ENCODE measurements around the gene RRP36.
"Not testable (repeated sequence)": the region's sequence is repeated elsewhere in the genome, so short reads cannot be mapped to it uniquely, and the experiment has no call there.

Gene RRP36

DNA sequence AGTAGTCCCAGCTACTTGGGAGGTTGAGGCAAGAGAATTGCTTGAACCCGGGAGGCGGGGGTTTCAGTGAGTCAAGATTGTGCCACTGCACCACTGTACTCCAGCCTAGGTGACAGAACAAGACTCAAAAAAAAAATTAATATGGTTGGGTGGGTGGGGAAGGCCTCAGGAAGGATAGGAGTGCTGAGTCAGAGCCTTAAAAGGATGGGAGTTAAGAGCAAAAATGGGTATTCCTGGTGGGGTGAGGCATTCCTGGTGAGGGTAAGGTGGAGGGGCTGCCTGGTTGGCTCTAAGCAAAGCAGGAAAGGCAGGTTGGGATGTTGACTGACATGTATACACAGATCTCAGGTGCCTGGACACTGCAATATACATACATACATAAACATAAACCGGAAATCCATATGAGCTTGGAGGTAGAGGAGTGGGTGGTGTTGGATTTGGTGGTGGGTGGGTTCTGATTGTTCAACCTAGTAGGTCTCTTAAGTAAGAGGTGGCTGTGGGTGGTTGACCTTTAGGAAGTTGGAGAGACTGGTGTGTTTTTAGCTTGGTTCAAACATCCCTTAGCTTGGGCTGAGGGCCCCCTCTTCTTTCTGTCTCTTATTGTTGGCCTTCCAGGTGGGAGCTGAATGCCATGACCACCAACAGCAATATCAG lies 1.2 kb upstream of the RRP36 start:
- H3K27ac Mint-ChIP-seq, result peak overlapping the region; percentile 84
- no peaks in the 10 kb centered on the region for H3K27me3 Mint-ChIP-seq
- peaks cover 7% of the 10 kb centered on the region for H3K36me3 Mint-ChIP-seq
- H3K4me1 Mint-ChIP-seq, result peaks cover 64% of the 10 kb centered on the region
- H3K9me3 Mint-ChIP-seq, result no peaks in the 10 kb centered on the region
- peak overlapping the region; percentile 26 for H3K4me3 Mint-ChIP-seq

DNA sequence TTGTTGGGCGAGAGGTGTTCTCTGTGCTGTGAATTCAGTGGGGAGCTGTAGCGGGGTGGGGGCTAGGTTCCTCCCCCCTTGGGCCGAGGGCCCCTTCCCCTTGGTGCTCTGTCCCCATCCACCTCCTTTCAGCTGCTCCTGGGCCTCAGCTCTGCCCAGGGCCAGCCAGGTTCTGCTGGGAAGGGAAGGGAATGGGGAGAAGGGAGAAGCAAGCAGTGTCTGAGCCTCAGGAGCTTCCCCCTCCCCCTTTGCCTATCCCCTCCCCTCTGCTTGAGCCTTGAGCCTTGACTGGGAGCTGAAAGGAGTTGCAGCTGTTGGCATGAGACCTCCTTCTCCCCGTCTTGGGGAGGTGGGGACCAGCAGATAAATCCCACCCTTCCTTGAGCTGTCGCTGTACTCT lies 576 bp upstream of the RRP36 start:
- H3K36me3 Mint-ChIP-seq, result peaks cover 7% of the 10 kb centered on the region
- no peaks in the 10 kb centered on the region for H3K9me3 Mint-ChIP-seq
- H3K27me3 Mint-ChIP-seq, result no peaks in the 10 kb centered on the region
- H3K27ac Mint-ChIP-seq, result peak overlapping the region; percentile 59
- H3K4me1 Mint-ChIP-seq, result peaks cover 60% of the 10 kb centered on the region
- H3K4me3 Mint-ChIP-seq, result peak overlapping the region; percentile 97

DNA sequence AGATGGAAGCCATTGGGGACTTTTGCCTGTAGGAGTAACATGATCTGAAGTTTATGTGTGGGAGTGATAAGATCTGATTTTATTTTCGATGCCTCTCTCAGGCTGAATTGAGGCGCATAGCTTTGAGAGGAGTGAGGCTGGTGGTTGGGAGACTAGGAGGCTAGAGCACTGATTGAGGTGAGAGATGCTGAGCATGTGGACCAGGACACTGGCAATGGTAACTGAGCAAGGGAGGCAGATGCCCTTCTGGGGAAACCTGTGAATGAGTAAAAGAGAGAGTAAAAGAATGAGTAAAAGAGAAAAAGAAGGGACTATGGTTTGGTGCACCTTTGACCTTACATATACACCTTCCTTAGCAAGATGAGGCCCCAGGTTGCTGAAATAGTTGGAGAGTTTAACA lies 3.0 kb downstream of the RRP36 start:
- H3K27ac Mint-ChIP-seq, result peak overlapping the region; percentile 63
- H3K4me3 Mint-ChIP-seq, result peak overlapping the region; percentile 47
- no peaks in the 10 kb centered on the region for H3K27me3 Mint-ChIP-seq
- peaks cover 28% of the 10 kb centered on the region for H3K4me1 Mint-ChIP-seq
- H3K36me3 Mint-ChIP-seq, result peaks cover 11% of the 10 kb centered on the region
- H3K9me3 Mint-ChIP-seq, result no peaks in the 10 kb centered on the region

DNA sequence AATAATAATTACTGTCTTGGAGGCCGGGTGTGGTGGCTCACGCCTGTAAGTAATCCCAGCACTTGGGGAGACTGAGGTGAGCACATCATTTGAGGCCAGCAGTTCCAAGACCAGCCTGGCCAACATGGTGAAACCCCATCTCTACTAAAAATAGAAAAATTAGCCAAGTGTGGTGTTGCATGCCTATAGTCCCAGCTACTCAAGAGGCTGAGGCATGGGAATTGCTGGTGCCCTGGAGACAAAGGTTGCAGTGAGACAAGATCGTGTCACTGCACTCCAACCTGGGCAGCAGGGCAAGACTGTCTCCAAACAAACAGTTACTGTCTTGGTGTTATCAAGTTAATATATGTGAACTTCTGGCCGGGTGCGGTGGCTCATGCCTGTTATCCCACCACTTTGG lies 4.9 kb downstream of the RRP36 start:
- Mint-ChIP-seq H3K4me3 (no peak overlapping the region), H3K9me3 (no peaks in the 10 kb centered on the region), H3K27me3 (no peaks in the 10 kb centered on the region), H3K36me3 (peaks cover 14% of the 10 kb centered on the region), H3K4me1 (peaks cover 11% of the 10 kb centered on the region), H3K27ac (no peak overlapping the region)

DNA sequence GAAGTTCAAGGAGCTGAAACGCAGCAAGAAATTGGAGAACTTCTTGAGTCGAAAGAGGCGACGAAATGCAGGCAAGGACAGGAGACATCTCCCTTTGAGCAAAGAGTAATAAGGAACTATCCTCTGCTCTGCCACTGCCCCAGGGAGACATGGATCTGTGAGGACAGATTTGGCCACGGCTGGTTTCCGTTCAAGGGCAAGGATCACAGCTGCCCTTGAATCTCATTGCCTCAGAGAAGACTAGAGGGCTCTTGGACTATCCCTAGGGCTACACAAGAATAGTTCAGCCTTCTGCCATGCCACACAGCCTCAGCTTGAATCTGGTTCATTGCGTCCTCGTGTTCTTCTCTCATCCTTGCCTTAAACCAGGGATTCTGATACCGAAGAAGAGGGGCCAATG lies 7.7 kb downstream of the RRP36 start:
- H3K4me3 Mint-ChIP-seq, result no peak overlapping the region
- no peak overlapping the region for H3K27ac Mint-ChIP-seq
- no peaks in the 10 kb centered on the region for H3K9me3 Mint-ChIP-seq
- peaks cover 8% of the 10 kb centered on the region for H3K4me1 Mint-ChIP-seq
- no peaks in the 10 kb centered on the region for H3K27me3 Mint-ChIP-seq
- H3K36me3 Mint-ChIP-seq, result peaks cover 13% of the 10 kb centered on the region

DNA sequence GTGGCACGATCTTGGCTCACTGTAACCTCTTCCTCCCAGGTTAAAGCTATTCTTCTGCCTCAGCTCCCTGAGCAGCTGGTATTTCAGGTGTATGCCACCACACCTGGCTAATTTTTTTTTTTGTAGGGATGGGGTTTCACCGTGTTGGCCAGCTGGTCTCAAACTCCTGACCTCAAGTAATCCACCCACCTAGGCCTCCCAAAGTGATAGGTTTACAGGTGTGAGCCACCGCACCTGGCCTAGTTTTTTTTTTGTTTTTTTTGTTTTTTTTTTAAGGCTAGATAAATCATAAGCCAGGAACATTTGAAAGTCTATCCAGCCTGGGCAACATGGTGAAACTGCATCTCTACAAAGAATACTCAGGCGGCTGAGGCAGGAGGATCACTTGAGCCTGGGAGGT lies 10.9 kb downstream of the RRP36 start:
- H3K27me3 Mint-ChIP-seq, result no peaks in the 10 kb centered on the region
- H3K4me1 Mint-ChIP-seq, result no peaks in the 10 kb centered on the region
- no peak overlapping the region for H3K27ac Mint-ChIP-seq
- no peaks in the 10 kb centered on the region for H3K9me3 Mint-ChIP-seq
- peaks cover 8% of the 10 kb centered on the region for H3K36me3 Mint-ChIP-seq
- no peak overlapping the region for H3K4me3 Mint-ChIP-seq

DNA sequence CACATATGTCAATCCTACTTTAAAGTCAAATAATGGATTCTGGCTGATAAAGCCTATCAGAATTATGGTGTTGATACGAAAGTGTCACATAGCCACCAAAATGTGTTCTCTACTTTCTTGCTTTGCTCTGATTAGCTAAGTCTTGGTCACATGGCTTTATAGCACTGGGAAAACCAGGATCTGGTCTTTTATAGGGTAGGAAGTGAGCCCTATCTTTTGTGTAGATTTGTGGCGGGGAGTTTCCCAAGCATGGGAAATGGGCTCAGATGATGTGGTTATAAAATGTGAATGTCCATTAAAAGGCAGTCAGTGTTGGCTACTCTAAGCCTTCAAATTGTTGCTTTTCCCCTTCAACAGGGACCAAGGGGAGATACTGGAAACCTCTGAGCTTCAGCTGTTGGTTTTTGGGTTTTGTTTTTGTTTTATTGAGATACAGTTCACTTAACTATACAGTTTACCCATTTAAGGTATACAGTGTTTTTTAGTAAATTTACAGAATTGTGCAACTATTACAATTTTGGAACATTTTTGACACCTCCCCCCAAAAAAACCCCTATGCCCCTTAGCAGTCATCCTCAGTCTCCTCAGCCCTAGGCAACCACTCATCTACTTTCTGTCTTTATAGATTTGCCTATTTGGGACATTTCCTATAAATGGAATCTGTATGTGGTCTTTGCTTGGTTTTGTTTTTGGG lies 12.2 kb downstream of the RRP36 start:
- no peaks in the 10 kb centered on the region for H3K9me3 Mint-ChIP-seq
- peak overlapping the region; percentile 59 for H3K27ac Mint-ChIP-seq
- no peak overlapping the region for H3K4me3 Mint-ChIP-seq
- H3K4me1 Mint-ChIP-seq, result no peaks in the 10 kb centered on the region
- H3K27me3 Mint-ChIP-seq, result no peaks in the 10 kb centered on the region
- H3K36me3 Mint-ChIP-seq, result peaks cover 9% of the 10 kb centered on the region

DNA sequence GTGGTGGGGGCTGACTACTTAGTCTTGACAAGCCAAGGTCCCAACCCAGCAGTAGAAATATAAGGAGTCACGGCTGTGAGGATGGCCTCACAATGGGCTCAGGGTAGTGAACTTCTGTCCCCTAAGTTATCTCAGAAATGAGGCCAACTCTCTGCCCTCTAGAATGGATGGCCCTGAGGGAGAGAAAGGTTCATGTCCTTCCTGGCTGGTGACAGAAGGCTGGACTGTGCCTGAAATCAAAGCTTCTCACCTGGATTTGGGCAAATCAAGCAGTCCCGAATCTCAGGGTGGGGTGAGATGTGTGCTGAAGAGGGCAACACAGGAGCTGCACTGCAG lies 12.7 kb downstream of the RRP36 start:
- H3K36me3 Mint-ChIP-seq, result peaks cover 9% of the 10 kb centered on the region
- H3K9me3 Mint-ChIP-seq, result no peaks in the 10 kb centered on the region
- no peaks in the 10 kb centered on the region for H3K4me1 Mint-ChIP-seq
- no peaks in the 10 kb centered on the region for H3K27me3 Mint-ChIP-seq
- peak overlapping the region; percentile 59 for H3K27ac Mint-ChIP-seq
- H3K4me3 Mint-ChIP-seq, result no peak overlapping the region

DNA sequence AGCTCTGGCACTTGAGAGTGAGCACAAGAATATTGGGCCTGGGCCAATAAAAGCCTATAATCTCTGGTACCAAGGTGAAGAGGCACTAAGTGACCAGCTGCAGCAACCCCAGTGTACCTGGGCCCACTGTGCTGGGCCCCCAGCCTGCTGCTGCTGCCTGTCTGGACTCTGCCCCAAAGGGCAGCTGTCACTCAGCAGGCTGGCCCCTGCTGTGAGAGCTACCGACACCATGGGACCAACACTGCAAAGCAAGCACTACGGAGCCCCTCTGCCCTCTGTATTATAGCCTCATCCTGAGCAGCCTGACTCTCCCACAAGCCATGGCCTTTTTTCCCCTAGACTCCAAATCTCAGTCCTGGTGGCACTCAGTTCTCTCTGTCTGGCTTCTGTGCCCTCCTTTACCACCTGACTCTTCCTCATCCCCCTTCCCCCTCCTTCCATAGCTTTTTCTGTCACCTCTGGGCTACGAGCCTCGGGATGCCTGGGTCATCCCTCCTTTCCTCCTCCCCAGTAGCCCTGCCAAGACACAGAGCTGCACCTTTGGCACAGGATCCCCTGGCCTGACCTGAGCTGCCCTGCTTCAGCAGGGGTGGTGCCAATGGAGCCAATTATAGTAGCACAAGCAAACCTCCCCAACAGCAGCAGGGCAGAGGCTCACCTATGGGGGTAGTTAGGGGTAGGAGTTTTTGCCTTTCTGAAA lies 14.2 kb downstream of the RRP36 start:
- peaks cover 6% of the 10 kb centered on the region for H3K36me3 Mint-ChIP-seq
- no peaks in the 10 kb centered on the region for H3K9me3 Mint-ChIP-seq
- no peak overlapping the region for H3K27ac Mint-ChIP-seq
- no peaks in the 10 kb centered on the region for H3K4me1 Mint-ChIP-seq
- H3K27me3 Mint-ChIP-seq, result no peaks in the 10 kb centered on the region
- H3K4me3 Mint-ChIP-seq, result no peak overlapping the region

DNA sequence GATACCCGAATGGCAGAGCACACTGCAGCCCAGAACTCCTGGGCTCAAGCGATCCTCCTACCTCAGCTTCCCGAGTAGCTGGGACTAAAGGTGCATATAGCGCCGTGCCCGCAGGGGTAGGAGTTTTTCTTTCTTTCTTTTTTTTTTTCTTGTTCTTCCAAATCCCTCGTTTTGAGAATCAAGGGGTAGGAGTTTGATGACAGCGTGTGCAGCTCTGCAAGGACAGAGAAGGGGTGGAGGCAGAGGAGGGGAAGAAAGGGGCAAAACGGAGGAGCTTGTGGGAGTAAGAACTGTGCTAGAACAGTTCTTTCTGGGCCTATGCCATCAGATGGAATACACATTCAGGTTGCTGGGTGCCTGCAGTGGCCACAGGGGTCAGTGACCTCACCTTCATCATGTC lies 15.3 kb downstream of the RRP36 start:
- no peaks in the 10 kb centered on the region for H3K4me1 Mint-ChIP-seq
- H3K27ac Mint-ChIP-seq, result no peak overlapping the region
- H3K27me3 Mint-ChIP-seq, result no peaks in the 10 kb centered on the region
- H3K4me3 Mint-ChIP-seq, result no peak overlapping the region
- no peaks in the 10 kb centered on the region for H3K9me3 Mint-ChIP-seq
- peaks cover 6% of the 10 kb centered on the region for H3K36me3 Mint-ChIP-seq

DNA sequence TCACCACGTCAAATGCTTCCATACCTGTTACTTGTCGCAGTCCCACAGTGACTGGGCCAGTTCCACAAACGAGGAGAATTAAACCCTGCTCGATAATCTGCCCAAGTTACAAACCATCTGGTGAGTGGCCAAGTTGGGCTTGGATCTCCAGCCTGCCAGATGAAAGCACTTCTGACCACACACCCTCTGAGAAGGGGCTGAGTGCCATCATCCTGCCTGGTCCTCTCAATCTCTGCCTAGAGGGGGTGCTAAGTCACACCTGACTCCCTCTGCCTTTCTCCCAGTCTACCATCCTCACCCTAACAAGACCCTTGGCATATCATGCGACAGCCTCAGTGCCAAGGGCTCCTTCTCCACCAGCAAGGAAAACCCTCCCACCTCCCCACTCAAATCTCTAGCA lies 15.8 kb downstream of the RRP36 start:
- H3K27me3 Mint-ChIP-seq, result no peaks in the 10 kb centered on the region
- no peaks in the 10 kb centered on the region for H3K4me1 Mint-ChIP-seq
- H3K27ac Mint-ChIP-seq, result peak overlapping the region; percentile 41
- H3K9me3 Mint-ChIP-seq, result no peaks in the 10 kb centered on the region
- H3K36me3 Mint-ChIP-seq, result peaks cover 6% of the 10 kb centered on the region
- no peak overlapping the region for H3K4me3 Mint-ChIP-seq

DNA sequence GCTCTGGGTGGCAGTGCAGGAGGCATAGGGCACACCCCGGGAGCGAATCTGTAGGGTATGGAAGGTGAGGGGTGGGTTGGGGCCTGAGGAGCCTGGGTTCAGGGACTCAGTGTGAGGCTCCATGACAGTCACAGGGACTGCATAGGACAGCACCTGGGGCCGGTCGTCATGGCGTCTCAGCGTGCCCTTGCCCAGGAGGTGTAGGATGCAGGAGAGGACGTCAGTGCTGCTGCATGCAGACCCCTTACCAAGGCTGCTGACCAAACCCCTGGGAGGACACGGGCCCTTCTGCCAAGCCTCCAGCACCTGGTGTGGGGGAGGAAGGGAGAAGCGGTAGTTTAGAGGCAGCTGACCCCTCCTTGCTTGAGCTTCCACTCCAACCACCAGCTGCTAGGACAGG lies 16.3 kb downstream of the RRP36 start:
- Mint-ChIP-seq H3K27me3 (no peaks in the 10 kb centered on the region), H3K4me1 (no peaks in the 10 kb centered on the region), H3K27ac (peak overlapping the region; percentile 41), H3K36me3 (peaks cover 6% of the 10 kb centered on the region), H3K9me3 (no peaks in the 10 kb centered on the region), H3K4me3 (no peak overlapping the region)

DNA sequence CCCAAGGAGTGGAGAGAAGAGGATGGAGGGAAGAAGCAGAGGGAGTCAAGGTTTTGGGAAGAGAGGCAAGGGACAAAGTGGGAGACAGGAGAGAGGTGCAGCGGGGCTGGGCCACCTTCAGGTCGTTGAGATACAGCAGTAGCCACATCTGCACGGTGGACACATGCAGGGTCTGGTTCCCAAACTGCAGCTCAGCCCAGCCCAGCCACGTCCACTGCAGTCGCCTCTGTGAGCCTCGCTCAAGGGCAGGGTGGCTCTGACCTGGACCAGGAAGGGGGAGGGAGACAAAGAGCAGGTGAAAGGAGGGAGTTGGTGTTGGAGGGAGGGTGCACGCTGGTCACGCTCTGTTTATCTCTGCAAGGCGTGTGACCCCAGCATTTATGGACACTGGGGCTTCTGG lies 17.3 kb downstream of the RRP36 start:
- no peaks in the 10 kb centered on the region for H3K9me3 Mint-ChIP-seq
- no peaks in the 10 kb centered on the region for H3K4me1 Mint-ChIP-seq
- no peaks in the 10 kb centered on the region for H3K27me3 Mint-ChIP-seq
- no peak overlapping the region for H3K4me3 Mint-ChIP-seq
- no peak overlapping the region for H3K27ac Mint-ChIP-seq
- peaks cover 6% of the 10 kb centered on the region for H3K36me3 Mint-ChIP-seq

DNA sequence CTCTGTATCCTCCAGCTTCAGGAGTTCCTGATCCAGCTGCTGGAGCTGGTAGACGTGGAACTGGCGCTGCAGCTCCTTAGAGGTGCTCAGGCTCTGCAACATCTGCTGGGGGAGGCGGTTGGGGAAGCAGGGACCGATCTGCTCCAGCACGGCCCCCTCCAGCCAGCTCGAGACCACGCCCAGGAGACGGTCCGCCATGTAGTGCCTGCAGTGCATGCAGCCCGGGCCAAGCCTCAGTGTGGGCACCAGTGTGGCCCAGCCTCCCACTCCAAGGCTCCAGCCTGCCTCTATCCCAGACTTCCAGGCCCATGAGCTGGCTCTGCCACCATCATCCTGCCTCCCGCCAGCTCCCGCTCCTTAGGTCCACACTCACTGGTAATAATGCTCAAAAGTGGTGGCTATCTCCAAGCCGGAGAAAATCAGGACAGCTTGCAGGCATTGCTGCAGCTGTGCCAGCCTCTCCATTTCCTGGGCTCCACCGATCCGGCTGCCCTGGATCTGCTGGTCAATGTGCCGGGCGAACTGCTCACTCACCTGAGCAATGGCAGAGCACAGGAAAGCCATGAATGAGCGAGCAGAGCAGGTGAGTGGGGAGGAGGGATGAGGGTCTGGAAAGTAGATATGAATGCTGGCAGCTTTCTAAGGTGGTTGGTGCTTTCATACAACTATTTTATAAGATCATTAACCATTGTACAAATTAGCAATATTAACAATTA lies 19.3 kb downstream of the RRP36 start:
- H3K36me3 Mint-ChIP-seq, result peaks cover 6% of the 10 kb centered on the region
- no peaks in the 10 kb centered on the region for H3K9me3 Mint-ChIP-seq

DNA sequence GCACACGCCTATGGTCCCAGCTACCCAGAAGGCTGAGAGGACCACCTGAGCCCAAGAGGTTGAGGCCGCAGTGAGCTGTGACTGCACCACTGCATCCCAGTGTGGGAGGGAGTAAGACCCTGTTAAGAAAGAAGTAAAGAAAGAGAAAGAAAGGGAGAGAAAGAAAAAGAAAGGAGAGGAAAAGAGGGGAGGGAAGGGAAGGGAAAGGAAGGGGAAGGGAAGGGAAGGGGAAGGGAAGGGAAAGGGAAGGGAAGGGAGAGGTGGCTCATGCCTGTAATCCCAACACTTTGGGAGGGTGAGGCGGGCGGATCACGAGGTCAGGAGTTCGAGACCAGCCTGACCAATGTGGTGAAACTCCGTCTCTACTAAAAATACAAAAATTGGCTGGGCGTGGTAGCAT lies 20.1 kb downstream of the RRP36 start:
- H3K27me3 Mint-ChIP-seq, H3K9me3 Mint-ChIP-seq, H3K4me1 Mint-ChIP-seq, H3K4me3 Mint-ChIP-seq, H3K36me3 Mint-ChIP-seq, H3K27ac Mint-ChIP-seq: not testable (repeated sequence)

More for the DNA sequence above, 19.3 kb downstream of the RRP36 start:
- Mint-ChIP-seq H3K27ac (no peak overlapping the region), H3K4me3 (no peak overlapping the region), H3K4me1 (no peaks in the 10 kb centered on the region), H3K27me3 (no peaks in the 10 kb centered on the region)

DNA sequence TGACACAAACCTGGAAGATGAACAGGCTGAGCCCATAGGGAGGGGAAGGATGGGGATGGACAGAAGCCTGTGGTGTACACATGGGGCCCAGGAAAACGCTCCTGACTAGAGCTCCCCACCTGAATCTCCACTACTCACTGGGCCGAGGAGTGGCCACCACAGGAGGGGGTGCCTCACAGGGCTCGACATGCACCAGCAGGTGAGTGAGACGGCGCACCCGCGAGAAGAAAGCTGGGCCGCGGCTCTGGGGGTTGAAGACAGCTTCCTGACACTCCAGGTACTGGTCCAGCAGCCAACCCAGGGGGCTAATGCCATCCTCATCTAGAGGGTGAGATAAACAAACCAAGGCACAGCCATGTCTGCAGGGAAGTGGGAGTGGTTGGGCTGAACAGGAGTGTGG lies 21.9 kb downstream of the RRP36 start:
- H3K4me3 Mint-ChIP-seq, result no peak overlapping the region
- H3K9me3 Mint-ChIP-seq, result no peaks in the 10 kb centered on the region
- H3K27me3 Mint-ChIP-seq, result no peaks in the 10 kb centered on the region
- H3K36me3 Mint-ChIP-seq, result peaks cover 4% of the 10 kb centered on the region
- H3K27ac Mint-ChIP-seq, result no peak overlapping the region
- H3K4me1 Mint-ChIP-seq, result no peaks in the 10 kb centered on the region

Measured in activated naive CD4-positive, alpha-beta T cell treated with anti-CD3 and anti-CD28 coated beads, Interleukin-2, amount 50 U/mL, for 24 hours (primary cell).